Small intestine (tissue), 7 donors: ENCODE measurements around the gene SPATA13. TPM values are rescaled to one million over a fixed set of nuclear protein-coding genes. Genes with fewer than 3 reads are reported as not detected.

Experiments
- DNase-seq, 2 donors: peaks; one replicate each; pipeline versions ENCODE4 v3.0.0 to v3.0.0-alpha.2; 2013
- FAIRE-seq: peaks from 2 replicates; lab custom pipeline; 2012; peaks lifted over from hg19 to GRCh38; lab: Jason Lieb, UNC
- H3K27ac ChIP-seq, 3 donors: one replicate each; pipeline ENCODE4 v1.5.1; 2013; ENCODE audit warnings: low read length in 2 of 3, mild to moderate bottlenecking in 2 of 3, control low read depth in 1 of 3, inconsistent platforms in 1 of 3, low read depth in 1 of 3, moderate library complexity in 1 of 3
- H3K27me3 ChIP-seq, 3 donors: one replicate each; pipeline ENCODE4 v1.6.1; 2013; ENCODE audit warnings: low read length in 3 of 3, inconsistent platforms in 1 of 3; ENCODE audit not compliant: control insufficient read depth in 3 of 3, insufficient read depth in 3 of 3
- H3K36me3 ChIP-seq, 3 donors: one replicate each; pipeline ENCODE4 v1.6.1; 2013; ENCODE audit warnings: low read length in 3 of 3, inconsistent platforms in 1 of 3, low read depth in 1 of 3, mild to moderate bottlenecking in 1 of 3, moderate library complexity in 1 of 3; ENCODE audit not compliant: control insufficient read depth in 3 of 3, insufficient read depth in 2 of 3
- H3K4me1 ChIP-seq, 3 donors: one replicate each; pipeline ENCODE4 v1.6.1; 2013; ENCODE audit warnings: low read length in 2 of 3, inconsistent platforms in 1 of 3, low read depth in 1 of 3, mild to moderate bottlenecking in 1 of 3, moderate library complexity in 1 of 3; ENCODE audit not compliant: control insufficient read depth in 3 of 3, insufficient read depth in 2 of 3
- H3K4me3 ChIP-seq, 3 donors: one replicate each; pipeline ENCODE4 v1.5.1; 2013; ENCODE audit warnings: low read length in 3 of 3, control low read depth in 1 of 3, inconsistent platforms in 1 of 3, low read depth in 1 of 3, mild to moderate bottlenecking in 1 of 3, moderate library complexity in 1 of 3
- H3K9me3 ChIP-seq, 2 donors: one replicate each; pipeline ENCODE4 v1.6.1; 2013; ENCODE audit warnings: low read depth in 1 of 2, low read length in 1 of 2; ENCODE audit not compliant: control insufficient read depth in 2 of 2, insufficient read depth in 1 of 2
- WGBS, 3 donors: extraction: QIAGEN DNeasy Blood & Tissue Kit; methylation state at CpG; one replicate each; pipeline ENCODE4 v1.1.7; 2013; 5-methylcytosine and 5-hydroxymethylcytosine counted together
- polyA plus RNA-seq, 4 donors: library from polyadenylated mRNA; stranded (reverse) in 3 of 4; unstranded in 1 of 4; fragments of 200-250 nt in 3 of 4; fragments of 120-200 nt in 1 of 4; gene quantifications; one replicate each; pipeline versions ENCODE4 v1.2.1 to v1.2.3, GENCODE V29; 2013
- donor health status: healthy with polysubstance abuse.
- donor health status: control.
- donor health status: control.
- donor health status: Bipolar disorder and iron deficiency.
- donor health status: healthy.

The SPATA13 gene
- polyA plus RNA-seq, 4 donors: 10.0 to 57.0 (median 15.0) TPM

DNA sequence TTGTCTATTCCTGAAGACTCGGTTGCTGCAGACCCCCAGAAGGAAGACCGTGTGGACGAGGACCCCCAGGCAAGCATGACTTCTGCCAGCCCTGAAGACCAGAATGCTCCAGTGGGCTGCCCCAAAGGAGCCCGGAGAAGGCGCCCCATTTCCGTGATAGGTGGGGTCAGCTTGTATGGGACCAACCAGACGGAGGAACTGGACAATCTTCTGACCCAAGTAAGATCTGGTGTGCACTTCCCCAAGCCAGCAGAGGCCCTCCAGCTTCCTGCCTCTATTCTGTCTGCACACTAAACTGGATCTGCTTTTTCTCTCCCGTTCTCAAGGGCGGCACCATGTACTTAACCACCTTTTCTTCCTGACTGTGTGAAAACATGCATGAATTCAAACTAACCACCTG is 89.1 kb downstream of the SPATA13 start:
- DNase-seq: no peak
- H3K9me3 ChIP-seq: no peaks in the 10 kb centered on the region
- no peaks in the 10 kb centered on the region for H3K4me1 ChIP-seq
- no peak overlapping the region for H3K4me3 ChIP-seq
- peak overlapping the region in 1 of 3 donors; percentile 22 for H3K27ac ChIP-seq
- no peak for FAIRE-seq
- peaks cover 0 to 40% (median 18%) of the 10 kb centered on the region in 3 donors for H3K36me3 ChIP-seq
- H3K27me3 ChIP-seq: no peaks in the 10 kb centered on the region
- 89 to 95% (median 93%) methylated on average over 9 of the region's 9 CpGs for WGBS, 3 donors

DNA sequence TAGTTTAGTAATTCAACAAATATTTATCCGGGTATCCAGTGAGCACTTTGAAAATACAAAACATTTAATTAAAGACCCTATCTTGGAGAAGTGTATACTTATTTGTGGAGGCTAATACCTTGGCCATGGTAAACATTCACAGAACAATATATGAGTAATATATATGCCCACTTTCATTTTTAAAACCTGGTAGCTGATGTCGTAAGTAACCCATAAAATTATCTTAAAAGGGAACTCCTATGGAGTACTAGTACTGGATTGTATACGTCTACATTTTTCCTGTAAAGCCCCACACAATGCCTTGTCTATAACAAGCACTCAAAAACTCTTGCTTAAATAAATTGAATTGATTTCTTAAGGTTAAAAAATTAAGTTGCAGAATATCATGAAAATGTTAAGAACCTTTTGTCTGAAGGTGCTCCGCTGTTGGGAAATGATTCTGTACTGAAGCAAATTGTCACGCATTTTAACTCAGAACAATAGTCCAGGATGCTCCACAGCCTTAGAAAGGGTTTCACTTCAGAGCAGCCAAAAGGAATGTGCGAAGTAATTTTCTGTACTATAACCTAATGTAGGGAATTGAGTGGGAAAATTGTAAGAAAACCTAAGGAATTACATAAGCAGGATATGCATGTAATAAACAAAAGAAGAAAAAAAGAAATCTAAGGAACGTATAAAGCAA is 90.0 kb downstream of the SPATA13 start:
- peaks cover 2 to 44% (median 18%) of the 10 kb centered on the region in 3 donors for H3K36me3 ChIP-seq
- FAIRE-seq: no peak

DNA sequence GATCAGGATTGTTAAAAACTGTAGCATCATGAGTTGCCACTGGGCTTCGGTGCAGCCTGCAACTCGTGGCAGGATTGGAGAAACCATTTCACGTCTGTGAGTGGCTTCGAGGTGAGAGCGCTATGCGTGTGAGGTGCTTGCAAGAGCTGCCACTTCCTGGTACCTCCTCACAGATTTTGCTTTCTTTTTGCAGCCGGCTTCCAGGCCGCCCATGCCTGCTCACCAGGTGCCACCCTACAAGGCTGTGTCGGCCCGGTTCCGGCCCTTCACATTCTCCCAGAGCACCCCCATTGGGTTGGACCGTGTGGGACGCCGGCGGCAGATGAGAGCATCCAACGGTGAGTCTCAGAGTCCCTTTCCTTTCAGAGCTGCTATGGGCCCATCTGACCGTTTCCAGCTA is 91.0 kb downstream of the SPATA13 start:
- DNase-seq: peak in 1 of 2 donors; percentile 61
- Histone ChIP-seq H3K27ac (peak overlapping the region in 2 of 3 donors; percentile 28 to 75), H3K36me3 (peaks cover 2 to 44% (median 19%) of the 10 kb centered on the region in 3 donors)

More for the DNA sequence above, 90.0 kb downstream of the SPATA13 start:
- no peak overlapping the region for H3K27ac ChIP-seq
- H3K9me3 ChIP-seq: no peaks in the 10 kb centered on the region
- no peaks in the 10 kb centered on the region for H3K4me1 ChIP-seq
- DNase-seq: no peak
- H3K27me3 ChIP-seq: no peaks in the 10 kb centered on the region
- 72 to 78% (median 75%) methylated on average over 7 of the region's 7 CpGs for WGBS, 3 donors
- H3K4me3 ChIP-seq: no peak overlapping the region

DNA sequence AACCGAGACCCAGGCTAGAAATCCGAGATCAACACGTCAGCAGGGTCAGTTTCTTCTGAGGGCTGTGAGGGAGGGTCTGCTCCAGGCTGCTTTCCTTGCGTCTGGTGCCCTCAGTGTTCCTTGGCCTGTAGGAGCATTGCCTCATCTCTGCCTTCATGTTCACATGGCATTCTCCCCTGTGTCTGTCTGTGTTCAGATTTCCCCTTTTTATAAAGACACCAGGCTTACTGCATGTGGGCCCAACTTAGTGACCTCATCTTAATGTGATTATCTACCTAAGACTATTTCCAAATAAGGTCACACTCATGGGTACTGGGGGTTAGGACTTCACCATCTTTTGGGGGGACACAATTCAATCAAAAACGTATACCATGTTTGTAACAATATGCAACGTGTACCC is 91.6 kb downstream of the SPATA13 start:
- FAIRE-seq (no peak), DNase-seq (no peak)
- Histone ChIP-seq H3K36me3 (peaks cover 2 to 44% (median 23%) of the 10 kb centered on the region in 3 donors), H3K4me3 (peak overlapping the region in 2 of 3 donors; percentile 20 to 44), H3K9me3 (no peaks in the 10 kb centered on the region), H3K27me3 (no peaks in the 10 kb centered on the region), H3K27ac (peak overlapping the region in 2 of 3 donors; percentile 28 to 75), H3K4me1 (no peaks in the 10 kb centered on the region)
- 69 to 96% (median 70%) methylated on average over 6 of the region's 6 CpGs for WGBS, 3 donors

More for the DNA sequence above, 91.0 kb downstream of the SPATA13 start:
- Histone ChIP-seq H3K27me3 (no peaks in the 10 kb centered on the region), H3K4me1 (no peaks in the 10 kb centered on the region), H3K4me3 (peak overlapping the region in 2 of 3 donors; percentile 20 to 44), H3K9me3 (no peaks in the 10 kb centered on the region)
- 64 to 89% (median 81%) methylated on average over 17 of the region's 17 CpGs for WGBS, 3 donors
- no peak for FAIRE-seq

DNA sequence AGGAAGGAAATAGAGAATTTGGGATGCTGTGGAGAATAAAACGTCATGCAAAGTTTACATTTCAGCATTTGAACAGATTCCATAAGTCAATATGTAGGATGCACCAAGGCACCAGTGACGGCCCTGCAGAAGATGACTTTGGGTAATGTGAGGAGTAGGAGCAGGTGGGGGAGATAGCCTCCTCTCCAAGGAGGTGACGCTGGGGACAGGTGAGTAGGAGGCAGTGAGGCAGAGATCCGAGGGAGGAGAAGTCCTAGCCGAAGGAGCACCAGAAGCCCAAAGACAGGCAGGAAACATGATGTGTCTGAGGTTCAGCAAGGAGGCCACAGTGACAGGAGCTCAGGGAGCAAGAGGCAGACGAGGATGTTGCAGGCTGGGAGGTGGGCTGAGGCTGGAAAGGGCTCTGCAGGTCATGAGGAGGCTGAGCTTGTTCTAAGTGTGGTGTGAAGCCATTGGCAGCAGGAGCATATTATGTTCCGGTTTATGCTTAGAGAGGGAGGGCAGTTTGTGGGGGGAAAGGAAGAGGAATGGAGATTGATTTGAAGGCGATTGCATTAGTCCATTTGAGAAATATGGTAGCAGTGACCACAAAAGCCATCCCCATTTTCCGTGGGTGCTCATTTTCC is 93.1 kb downstream of the SPATA13 start:
- WGBS, 3 donors: 65 to 79% (median 70%) methylated on average over 9 of the region's 9 CpGs
- no peaks in the 10 kb centered on the region for H3K27me3 ChIP-seq
- no peak for FAIRE-seq
- peak overlapping the region in 2 of 3 donors; percentile 54 to 56 for H3K27ac ChIP-seq
- H3K36me3 ChIP-seq: peaks cover 2 to 46% (median 23%) of the 10 kb centered on the region in 3 donors
- H3K9me3 ChIP-seq: no peaks in the 10 kb centered on the region
- H3K4me3 ChIP-seq: peak overlapping the region in 1 of 3 donors; percentile 24
- H3K4me1 ChIP-seq: no peaks in the 10 kb centered on the region
- DNase-seq: no peak

DNA sequence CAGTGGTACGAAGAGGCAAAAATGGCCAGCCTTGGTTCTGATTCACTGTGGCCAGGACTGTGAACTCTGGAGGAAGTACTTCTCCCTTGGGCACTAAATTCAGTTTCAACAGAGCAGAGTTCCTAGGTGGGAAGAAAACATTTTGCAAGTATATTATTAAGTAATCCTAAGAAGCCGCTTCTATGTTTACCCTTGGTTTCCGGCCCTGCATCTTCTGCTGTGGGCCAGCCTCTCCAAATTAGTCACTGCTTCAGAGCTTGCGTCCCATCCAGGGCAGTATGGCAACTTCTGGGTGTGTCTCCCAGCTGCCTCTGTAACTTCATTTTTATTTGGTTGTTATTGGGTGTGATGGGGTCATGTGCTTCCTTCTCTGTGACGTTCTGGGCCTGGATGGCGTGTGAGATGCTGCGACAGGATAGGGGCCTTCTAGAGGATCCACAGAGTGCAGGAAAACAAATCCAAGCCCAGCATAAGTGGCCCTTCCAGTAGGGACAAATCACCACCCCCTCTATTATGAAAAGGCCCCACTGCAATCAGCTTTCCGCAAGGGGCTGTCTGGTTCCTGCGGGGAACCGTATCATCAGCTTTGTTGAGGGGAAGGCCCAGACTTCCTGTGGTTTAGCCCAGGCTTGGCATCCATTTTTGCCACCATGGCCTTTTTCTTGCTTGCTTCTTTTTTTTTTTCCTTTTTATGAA is 93.8 kb downstream of the SPATA13 start:
- peak in 1 of 2 donors; percentile 15 for DNase-seq

DNA sequence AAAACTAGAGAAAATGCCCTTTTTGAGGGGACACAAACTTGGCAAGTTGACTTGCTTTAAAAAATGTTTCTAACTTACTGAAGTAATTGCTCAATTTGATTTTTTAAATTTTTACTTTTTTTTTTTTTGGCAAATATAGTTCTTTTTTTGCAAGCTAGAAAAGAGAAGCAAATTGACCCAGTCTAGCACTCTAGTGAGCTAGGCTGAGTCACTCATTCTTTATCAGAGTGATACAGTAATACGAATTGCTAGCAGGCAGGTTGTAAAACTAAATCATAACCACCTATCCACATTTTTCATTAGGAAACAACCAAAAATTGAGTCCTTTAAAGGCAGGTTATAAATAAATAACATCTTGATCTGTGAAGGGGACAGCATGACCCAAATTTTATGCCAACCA is 97.0 kb downstream of the SPATA13 start:
- Histone ChIP-seq H3K27me3 (no peaks in the 10 kb centered on the region), H3K4me1 (no peaks in the 10 kb centered on the region), H3K9me3 (no peaks in the 10 kb centered on the region), H3K4me3 (no peak overlapping the region), H3K36me3 (peaks cover 2 to 35% (median 21%) of the 10 kb centered on the region in 3 donors), H3K27ac (no peak overlapping the region)
- DNase-seq: no peak
- 24 to 64% (median 52%) methylated on average over 1 of the region's 1 CpG for WGBS, 3 donors
- no peak for FAIRE-seq

More for the DNA sequence above, 93.8 kb downstream of the SPATA13 start:
- Histone ChIP-seq H3K4me1 (no peaks in the 10 kb centered on the region), H3K27ac (peak overlapping the region in 2 of 3 donors; percentile 54 to 63), H3K36me3 (peaks cover 2 to 49% (median 24%) of the 10 kb centered on the region in 3 donors), H3K4me3 (peak overlapping the region in 1 of 3 donors; percentile 24), H3K9me3 (no peaks in the 10 kb centered on the region), H3K27me3 (no peaks in the 10 kb centered on the region)
- FAIRE-seq: no peak
- WGBS, 3 donors: 57 to 84% (median 74%) methylated on average over 10 of the region's 10 CpGs

DNA sequence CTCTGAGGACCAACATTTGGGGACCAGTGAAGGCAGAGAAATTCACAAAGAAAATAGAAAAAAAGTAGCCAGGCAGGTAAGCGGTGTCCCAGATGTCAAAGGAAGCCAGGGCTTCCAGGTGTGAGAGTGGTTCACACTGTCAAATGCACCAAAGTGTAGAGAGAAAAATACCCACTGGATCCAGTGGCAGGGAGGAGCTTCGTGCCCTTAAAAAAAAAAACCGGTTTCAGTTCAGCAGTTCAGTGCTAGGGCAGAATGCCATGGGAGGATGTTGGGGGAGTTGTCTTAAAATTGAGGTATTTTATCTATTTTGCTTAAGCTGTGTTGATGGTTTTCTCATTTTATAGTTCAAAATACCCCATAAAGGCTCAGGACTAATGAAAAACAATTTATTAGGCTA is 101.0 kb downstream of the SPATA13 start:
- no peaks in the 10 kb centered on the region for H3K9me3 ChIP-seq
- H3K4me1 ChIP-seq: peaks cover 0 to 3% (median 0%) of the 10 kb centered on the region in 3 donors
- H3K27me3 ChIP-seq: no peaks in the 10 kb centered on the region
- FAIRE-seq (no peak), DNase-seq (peak in 1 of 2 donors; percentile 21)
- peaks cover 0 to 16% (median 6%) of the 10 kb centered on the region in 3 donors for H3K36me3 ChIP-seq
- WGBS, 3 donors: 61 to 67% (median 65%) methylated on average over 3 of the region's 3 CpGs
- no peak overlapping the region for H3K4me3 ChIP-seq
- no peak overlapping the region for H3K27ac ChIP-seq
